ENCODE data around the gene HP1BP3. TPM values are rescaled to one million over a fixed set of nuclear protein-coding genes. Genes with fewer than 3 reads are reported as not detected.
A peak's percentile ranks its signal among the peaks of the same experiment; 100 is the strongest.

HP1BP3 gene
- total RNA-seq, 3 donors from 2014 or later, result 224 to 317 (median 281) TPM

GRCh38 chr1:20787840-20788795, 1.0 kb upstream of the HP1BP3 start:
- no peak for DNase-seq (ENCODE audit: low spot score in 2 of 2)
- no peaks in the 10 kb centered on the region for H3K36me3 ChIP-seq

GRCh38 chr1:20786253-20787028, 666 bp downstream of the HP1BP3 start:
- Histone ChIP-seq H3K27me3 (no peaks in the 10 kb centered on the region), H3K4me1 (peaks cover 4 to 13% of the 10 kb centered on the region in 2 donors), H3K4me3 (peak overlapping the region; percentile 76 to 93 (median 90)), H3K27ac (peak overlapping the region; percentile 94 to 98), H3K9me3 (no peaks in the 10 kb centered on the region), H3K36me3 (no peaks in the 10 kb centered on the region)
- no peak for TF ChIP-seq CTCF (IDR thresholded peaks at IDR 0.05)
- TF ChIP-seq POLR2AphosphoS5 (IDR thresholded peaks at IDR 0.05), result peak; percentile 36 to 72 (median 53)
- peak; percentile 15 for TF ChIP-seq POLR2A (IDR thresholded peaks at IDR 0.05)
- intact Hi-C loops (cut with DNase I; ENCODE audit: low total_unique reads), result no loop called here
- DNase-seq (ENCODE audit: low spot score in 2 of 2), result peak; percentile 88 to 91

More at GRCh38 chr1:20787840-20788795, 1.0 kb upstream of the HP1BP3 start:
- Histone ChIP-seq H3K27ac (peak overlapping the region; percentile 94 to 98), H3K4me1 (peaks cover 4 to 13% of the 10 kb centered on the region in 2 donors), H3K4me3 (peak overlapping the region; percentile 76 to 93 (median 90)), H3K27me3 (no peaks in the 10 kb centered on the region), H3K9me3 (no peaks in the 10 kb centered on the region)
- no peak for TF ChIP-seq CTCF (IDR thresholded peaks at IDR 0.05)
- no peak for TF ChIP-seq POLR2AphosphoS5 (IDR thresholded peaks at IDR 0.05)
- TF ChIP-seq POLR2A (IDR thresholded peaks at IDR 0.05), result no peak
- intact Hi-C loops (cut with DNase I; ENCODE audit: low total_unique reads), result no loop called here

- no peak for DNase-seq (ENCODE audit: low spot score in 2 of 2)
- Histone ChIP-seq H3K4me3 (peak overlapping the region; percentile 76 to 93 (median 90)), H3K27me3 (no peaks in the 10 kb centered on the region), H3K9me3 (no peaks in the 10 kb centered on the region), H3K36me3 (no peaks in the 10 kb centered on the region), H3K27ac (peak overlapping the region; percentile 94 to 98), H3K4me1 (peaks cover 4 to 13% of the 10 kb centered on the region in 2 donors)
- intact Hi-C loops (cut with DNase I; ENCODE audit: low total_unique reads), result no loop called here
- TF ChIP-seq CTCF (IDR thresholded peaks at IDR 0.05) (no peak), POLR2AphosphoS5 (IDR thresholded peaks at IDR 0.05) (no peak), POLR2A (IDR thresholded peaks at IDR 0.05) (no peak)
Observed at GRCh38 chr1:20785907-20786252, 1.2 kb downstream of the HP1BP3 start.

GRCh38 chr1:20775700-20776099, 11.4 kb downstream of the HP1BP3 start:
- H3K27me3 ChIP-seq, result no peaks in the 10 kb centered on the region
- TF ChIP-seq POLR2AphosphoS5 (IDR thresholded peaks at IDR 0.05) (no peak), POLR2A (IDR thresholded peaks at IDR 0.05) (no peak), CTCF (IDR thresholded peaks at IDR 0.05) (no peak)
- no peak overlapping the region for H3K27ac ChIP-seq
- intact Hi-C loops (cut with DNase I; ENCODE audit: low total_unique reads), result no loop called here
- no peaks in the 10 kb centered on the region for H3K36me3 ChIP-seq
- DNase-seq (ENCODE audit: low spot score in 2 of 2), result no peak
- no peaks in the 10 kb centered on the region for H3K9me3 ChIP-seq
- H3K4me3 ChIP-seq, result no peak overlapping the region
- no peaks in the 10 kb centered on the region for H3K4me1 ChIP-seq

Data from breast epithelium (tissue), 4 donors.